Cardiac muscle cell (in vitro differentiated cells and primary cell): ENCODE data around the gene GLCCI1. TPM values are rescaled to one million over a fixed set of nuclear protein-coding genes. Genes with fewer than 3 reads are reported as not detected.
"Not testable (repeated sequence)": the region's sequence is repeated elsewhere in the genome, so short reads cannot be mapped to it uniquely, and the experiment has no call there.

ENCODE experiments used
- DNase-seq, 2 donors: peaks; one replicate each; pipeline versions ENCODE4 v3.0.0 to v3.0.0-alpha.2; 2010 to 2017; ENCODE audit warnings: low read depth in 1 of 2, low spot score in 1 of 2
- H3K27ac ChIP-seq: fragments of 200-600 bp; sonication (generic); 2 replicates; pipeline ENCODE4 v1.5.1; 2016
- H3K27me3 ChIP-seq: fragments of 200-600 bp; sonication (generic); 2 replicates; pipeline ENCODE4 v1.6.0; 2016; ENCODE audit warnings: control low read depth
- H3K36me3 ChIP-seq: fragments of 200-600 bp; sonication (generic); 2 replicates; pipeline ENCODE4 v1.5.1; 2016; ENCODE audit warnings: control low read depth
- H3K4me1 ChIP-seq: fragments of 200-600 bp; sonication (generic); 2 replicates; pipeline ENCODE4 v1.8.1; 2017; ENCODE audit warnings: low read depth, mild to moderate bottlenecking, mixed run types
- H3K4me3 ChIP-seq: fragments of 200-600 bp; sonication (generic); 2 replicates; pipeline ENCODE4 v1.5.1; 2016; ENCODE audit warnings: mild to moderate bottlenecking
- H3K9me3 ChIP-seq: fragments of 200-600 bp; sonication (generic); 2 replicates; pipeline ENCODE4 v1.5.1; 2017; ENCODE audit warnings: low read depth, mild to moderate bottlenecking, control low read depth
- CTCF ChIP-seq: IDR thresholded peaks from 2 replicates; pipeline ENCODE4 v1.5.1; 2012; ENCODE audit warnings: low read depth, mild to moderate bottlenecking, low read length
- polyA plus RNA-seq: library from polyadenylated mRNA; unstranded; fragments of >200 nt; fragmentation: Nextera tagmentation; extraction: Ambion mirVana; gene quantifications from 2 replicates; pipeline ENCODE4 v1.2.1, GENCODE V29; 2016
- total RNA-seq: library from RNA; depleted of rRNA; stranded (reverse); fragments of >200 nt; gene quantifications from 2 replicates; pipeline ENCODE4 v1.2.3, GENCODE V29; 2016

The GLCCI1 gene
- total and polyA plus RNA-seq, 2 experiments from 2014 or later: 8.6 to 16.4 TPM

GRCh38 chr7:8092140-8092539 is 123.5 kb downstream of the GLCCI1 start:
- no peak for DNase-seq
- no peaks in the 10 kb centered on the region for H3K9me3 ChIP-seq
- no peaks in the 10 kb centered on the region for H3K4me1 ChIP-seq
- no peaks in the 10 kb centered on the region for H3K36me3 ChIP-seq
- H3K4me3 ChIP-seq: no peak overlapping the region
- H3K27me3 ChIP-seq: no peaks in the 10 kb centered on the region
- H3K27ac ChIP-seq: no peak overlapping the region
- TF ChIP-seq CTCF: no peak

GRCh38 chr7:8094164-8095140 is 125.9 kb downstream of the GLCCI1 start:
- no peaks in the 10 kb centered on the region for H3K36me3 ChIP-seq
- H3K27ac ChIP-seq: no peak overlapping the region
- no peaks in the 10 kb centered on the region for H3K4me1 ChIP-seq
- no peak overlapping the region for H3K4me3 ChIP-seq
- DNase-seq: no peak
- no peaks in the 10 kb centered on the region for H3K27me3 ChIP-seq
- no peaks in the 10 kb centered on the region for H3K9me3 ChIP-seq
- TF ChIP-seq CTCF: no peak

GRCh38 chr7:8101292-8101691 is 132.7 kb downstream of the GLCCI1 start:
- H3K4me3 ChIP-seq, H3K27me3 ChIP-seq, H3K9me3 ChIP-seq, H3K27ac ChIP-seq, DNase-seq, H3K36me3 ChIP-seq, H3K4me1 ChIP-seq: not testable (repeated sequence)

GRCh38 chr7:8103282-8103681 is 134.7 kb downstream of the GLCCI1 start:
- Histone ChIP-seq H3K4me3 (no peak overlapping the region), H3K9me3 (no peaks in the 10 kb centered on the region), H3K4me1 (no peaks in the 10 kb centered on the region), H3K27me3 (no peaks in the 10 kb centered on the region), H3K36me3 (no peaks in the 10 kb centered on the region), H3K27ac (no peak overlapping the region)
- DNase-seq: no peak
- TF ChIP-seq CTCF: no peak

GRCh38 chr7:8105449-8106095 is 137.0 kb downstream of the GLCCI1 start:
- TF ChIP-seq CTCF: no peak
- H3K9me3 ChIP-seq: no peaks in the 10 kb centered on the region
- no peak overlapping the region for H3K4me3 ChIP-seq
- H3K36me3 ChIP-seq: no peaks in the 10 kb centered on the region
- no peak overlapping the region for H3K27ac ChIP-seq
- no peaks in the 10 kb centered on the region for H3K4me1 ChIP-seq
- H3K27me3 ChIP-seq: no peaks in the 10 kb centered on the region
- DNase-seq: no peak
